H1 (cell line): ENCODE data around the gene SYK. TPM values are rescaled to one million over a fixed set of nuclear protein-coding genes. Genes with fewer than 3 reads are reported as not detected.

Source experiments
- CTCF ChIA-PET: fragments of 300-600 bp; sonication (Branson Sonifier 250); formaldehyde crosslinking; loops from one replicate; lab custom pipeline; 2021; ENCODE audit not compliant: partially characterized antibody; lab: Charles Lee
- POLR2A ChIA-PET: fragments of 300-600 bp; sonication (Branson Sonifier 250); formaldehyde crosslinking; loops from one replicate; lab custom pipeline; 2021; ENCODE audit warnings: inconsistent platforms; ENCODE audit not compliant: partially characterized antibody; lab: Charles Lee
- DNase-seq, 2 experiments: peaks; one replicate each; pipeline versions ENCODE4 v3.0.0 to v3.0.0-alpha.2; 2010 to 2022; ENCODE audit warnings: low spot score in 2 of 2, low read depth in 1 of 2, mixed read lengths in 1 of 2
- FAIRE-seq: peaks from 2 replicates; lab custom pipeline; 2011; peaks lifted over from hg19 to GRCh38; lab: Jason Lieb, UNC
- H2AFZ ChIP-seq: 2 replicates; pipeline ENCODE4 v1.8.1; 2012; ENCODE audit warnings: low read length, inconsistent platforms
- H2AK5ac ChIP-seq: 2 replicates; pipeline ENCODE4 v1.6.1; 2013; ENCODE audit warnings: low read depth, low read length
- H2BK120ac ChIP-seq: replicated peaks from 2 replicates; pipeline ENCODE3; 2013; ENCODE audit warnings: low read depth, low read length, inconsistent platforms
- H2BK12ac ChIP-seq: 2 replicates; pipeline ENCODE4 v1.6.1; 2013; ENCODE audit warnings: low read depth, low read length
- H2BK15ac ChIP-seq: 2 replicates; pipeline ENCODE4 v1.6.1; 2013; ENCODE audit warnings: low read length
- H2BK20ac ChIP-seq: 2 replicates; pipeline ENCODE4 v1.6.1; 2013; ENCODE audit warnings: low read length
- H2BK5ac ChIP-seq: 2 replicates; pipeline ENCODE4 v1.6.1; 2013; ENCODE audit warnings: low read depth, low read length
- H3K14ac ChIP-seq: 2 replicates; pipeline ENCODE4 v1.6.1; 2013; ENCODE audit warnings: inconsistent platforms; ENCODE audit not compliant: insufficient read length
- H3K18ac ChIP-seq: 2 replicates; pipeline ENCODE4 v1.6.1; 2013; ENCODE audit warnings: low read length; ENCODE audit errors: extremely low read depth
- H3K23ac ChIP-seq: 2 replicates; pipeline ENCODE4 v1.6.1; 2013; ENCODE audit warnings: inconsistent platforms; ENCODE audit not compliant: insufficient read length
- H3K23me2 ChIP-seq: 2 replicates; pipeline ENCODE4 v1.6.1; 2013; ENCODE audit warnings: low read depth, low read length
- H3K27ac ChIP-seq: 2 replicates; pipeline ENCODE4 v1.6.1; 2011; ENCODE audit warnings: low read depth, low read length, inconsistent platforms
- H3K27me3 ChIP-seq, 4 experiments: replicated peaks in 1 of 4; 1 replicate in 1 of 4; 2 replicates in 3 of 4; pipeline versions ENCODE4 v1.6.1 to v1.8.1; 2011 to 2013; ENCODE audit warnings: low read length in 3 of 4, mild to moderate bottlenecking in 3 of 4, inconsistent platforms in 2 of 4, mixed read lengths in 2 of 4, moderate library complexity in 1 of 4; ENCODE audit not compliant: control insufficient read depth in 3 of 4, insufficient read depth in 3 of 4; ENCODE audit errors: extremely low read depth in 1 of 4
- H3K36me3 ChIP-seq, 4 experiments: 2 replicates each; pipeline versions ENCODE4 v1.6.1 to v1.8.1; 2011 to 2013; ENCODE audit warnings: mild to moderate bottlenecking in 4 of 4, low read length in 3 of 4, moderate library complexity in 2 of 4, control low read depth in 1 of 4, inconsistent platforms in 1 of 4; ENCODE audit not compliant: insufficient read depth in 4 of 4, control insufficient read depth in 2 of 4
- H3K4ac ChIP-seq: replicated peaks from 2 replicates; pipeline ENCODE3; 2013; ENCODE audit warnings: low read length, low read depth, mixed read lengths, inconsistent platforms; ENCODE audit not compliant: insufficient read length
- H3K4me1 ChIP-seq, 4 experiments: replicated peaks in 1 of 4; 1 replicate in 1 of 4; 2 replicates in 3 of 4; pipeline versions ENCODE4 v1.6.1 to v1.8.1; 2011 to 2013; ENCODE audit warnings: low read length in 3 of 4, inconsistent platforms in 2 of 4, mixed read lengths in 1 of 4; ENCODE audit not compliant: insufficient read depth in 4 of 4, control insufficient read depth in 3 of 4
- H3K4me2 ChIP-seq, 2 experiments: 2 replicates each; pipeline versions ENCODE4 v1.6.1 to v1.8.1; 2011 to 2013; ENCODE audit warnings: low read depth in 2 of 2, low read length in 2 of 2, control low read depth in 1 of 2, inconsistent platforms in 1 of 2, mild to moderate bottlenecking in 1 of 2; ENCODE audit not compliant: insufficient read depth in 1 of 2
- H3K4me3 ChIP-seq, 4 experiments: fragments of 200-600, 300-600 bp in 1 of 4; sonication (generic), shearing (Covaris generic), sonication (Bioruptor Twin) in 1 of 4; 2 replicates each; pipeline versions ENCODE4 v1.5.1 to v1.8.1; 2011 to 2016; ENCODE audit warnings: low read length in 4 of 4, low read depth in 3 of 4, control low read depth in 2 of 4, inconsistent platforms in 2 of 4, mild to moderate bottlenecking in 2 of 4, mixed read lengths in 1 of 4, moderate library complexity in 1 of 4; ENCODE audit not compliant: insufficient read depth in 2 of 4; ENCODE audit errors: extremely low read depth in 1 of 4
- H3K56ac ChIP-seq: replicated peaks from 2 replicates; pipeline ENCODE3; 2013; ENCODE audit warnings: low read depth, mild to moderate bottlenecking, mixed read lengths, low read length, inconsistent platforms; ENCODE audit not compliant: insufficient read length
- H3K79me1 ChIP-seq: 2 replicates; pipeline ENCODE4 v1.6.1; 2013; ENCODE audit warnings: low read depth, low read length, control low read depth
- H3K79me2 ChIP-seq, 2 experiments: 2 replicates each; pipeline versions ENCODE4 v1.6.1 to v1.8.1; 2012 to 2013; ENCODE audit warnings: low read length in 2 of 2, mild to moderate bottlenecking in 2 of 2, inconsistent platforms in 1 of 2; ENCODE audit not compliant: insufficient read depth in 2 of 2, control insufficient read depth in 1 of 2
- H3K9ac ChIP-seq, 4 experiments: replicated peaks in 1 of 4; 1 replicate in 1 of 4; 2 replicates in 3 of 4; pipeline versions ENCODE4 v1.6.1 to v1.8.1; 2011 to 2013; ENCODE audit warnings: low read depth in 3 of 4, low read length in 3 of 4, control low read depth in 2 of 4, mild to moderate bottlenecking in 2 of 4, moderate library complexity in 2 of 4, inconsistent platforms in 1 of 4; ENCODE audit errors: extremely low read depth in 1 of 4
- H3K9me3 ChIP-seq, 2 experiments: 2 replicates each; pipeline versions ENCODE4 v1.6.1 to v1.8.1; 2012 to 2013; ENCODE audit warnings: mild to moderate bottlenecking in 2 of 2, moderate library complexity in 2 of 2, control low read depth in 1 of 2, inconsistent platforms in 1 of 2, low read depth in 1 of 2, low read length in 1 of 2, mixed read lengths in 1 of 2; ENCODE audit not compliant: insufficient read depth in 2 of 2
- H4K20me1 ChIP-seq, 2 experiments: replicated peaks in 1 of 2; 2 replicates each; pipeline versions ENCODE3 to v1.8.1; 2011 to 2013; ENCODE audit warnings: inconsistent platforms in 2 of 2, low read length in 2 of 2, mild to moderate bottlenecking in 1 of 2; ENCODE audit not compliant: insufficient read depth in 2 of 2, control insufficient read depth in 1 of 2
- H4K5ac ChIP-seq: 2 replicates; pipeline ENCODE4 v1.6.1; 2013; ENCODE audit warnings: low read length, low read depth, mixed read lengths, inconsistent platforms; ENCODE audit not compliant: insufficient read length
- H4K8ac ChIP-seq: 2 replicates; pipeline ENCODE4 v1.8.0; 2013; ENCODE audit warnings: mild to moderate bottlenecking, moderate library complexity, low read length, inconsistent platforms; ENCODE audit not compliant: insufficient read depth; ENCODE audit errors: extremely low read depth
- H4K91ac ChIP-seq: replicated peaks from 2 replicates; pipeline ENCODE3; 2013; ENCODE audit warnings: low read length, mixed read lengths, inconsistent platforms; ENCODE audit not compliant: insufficient read length
- CBX8 ChIP-seq: fragments of 300-800, 300-1000 bp; sonication (generic); IDR thresholded peaks from 2 replicates; pipeline ENCODE4 v1.7.1; 2016; ENCODE audit warnings: low read depth, low read length, borderline replicate concordance
- FOSL1 ChIP-seq: IDR thresholded peaks from 2 replicates; pipeline ENCODE4 v1.6.1; 2011; ENCODE audit warnings: mild to moderate bottlenecking, low read depth, low read length, moderate library complexity; ENCODE audit not compliant: insufficient read depth
- GTF2F1 ChIP-seq: IDR thresholded peaks from 2 replicates; pipeline ENCODE4 v1.6.1; 2012; ENCODE audit warnings: low read depth, low read length, improper control_type of control experiment, borderline replicate concordance
- PHF8 ChIP-seq: fragments of 200-600 bp; sonication (generic); conservative IDR thresholded peaks from 2 replicates; pipeline ENCODE4 v1.7.1; 2012; ENCODE audit warnings: low read depth, mild to moderate bottlenecking, inconsistent platforms, low read length, moderate library complexity
- POLR2A ChIP-seq, 2 experiments: IDR thresholded peaks; 1 replicate in 1 of 2; 2 replicates in 1 of 2; pipeline ENCODE4 v1.6.1; 2011; ENCODE audit warnings: low read depth in 2 of 2, low read length in 2 of 2, mild to moderate bottlenecking in 2 of 2; ENCODE audit errors: control extremely low read depth in 1 of 2
- RFX5 ChIP-seq: IDR thresholded peaks from 2 replicates; pipeline ENCODE4 v1.6.1; 2011; ENCODE audit warnings: low read depth, low read length, improper control_type of control experiment, borderline replicate concordance
- SIX5 ChIP-seq: IDR thresholded peaks from 2 replicates; pipeline ENCODE4 v1.6.1; 2011; ENCODE audit warnings: mild to moderate bottlenecking, low read depth, low read length
- SP2 ChIP-seq: IDR thresholded peaks from 2 replicates; pipeline ENCODE4 v1.6.1; 2012; ENCODE audit warnings: mild to moderate bottlenecking, low read length, inconsistent platforms
- TAF1 ChIP-seq: IDR thresholded peaks from 2 replicates; pipeline ENCODE4 v1.6.1; 2011; ENCODE audit warnings: mild to moderate bottlenecking, low read depth, low read length
- TBP ChIP-seq: IDR thresholded peaks from 2 replicates; pipeline ENCODE4 v1.6.1; 2011; ENCODE audit warnings: low read depth, low read length, improper control_type of control experiment
- TCF12 ChIP-seq: IDR thresholded peaks from 2 replicates; pipeline ENCODE4 v1.6.1; 2011; ENCODE audit warnings: low read depth, mild to moderate bottlenecking, low read length
- polyA plus RNA-seq, 7 experiments: library from polyadenylated mRNA; depleted of rRNA in 3 of 7; stranded (reverse) in 5 of 7; unstranded in 2 of 7; fragments of >200 nt in 5 of 7; fragments of 200-250 nt in 2 of 7; gene quantifications; 1 replicate in 5 of 7; 2 replicates in 1 of 7; 4 replicates in 1 of 7; pipeline versions ENCODE4 v1.2.1 to v1.2.3, GENCODE V29; 2011 to 2013; ENCODE audit warnings: missing spikeins in 2 of 7, mixed read lengths in 2 of 7
- total RNA-seq: library from RNA; stranded (reverse); fragmentation: NEBNext Ultra II Directional; extraction: Animal tissue kit (Norgen Biotek cat#: 25700); gene quantifications from 2 replicates; pipeline ENCODE4 v1.2.1, GENCODE V29; 2021
- TF ChIP-seq, protein P1 (sequence below): IDR thresholded peaks from 2 replicates; pipeline ENCODE4 v1.6.1; 2012; ENCODE audit warnings: inconsistent platforms
- TF ChIP-seq, protein P2 (sequence below): IDR thresholded peaks from 2 replicates; pipeline ENCODE4 v1.6.1; 2011; ENCODE audit warnings: low read depth, mild to moderate bottlenecking, low read length; ENCODE audit not compliant: insufficient read depth
- TF ChIP-seq, protein P3 (sequence below): IDR thresholded peaks from 2 replicates; pipeline ENCODE4 v1.6.1; 2011; ENCODE audit warnings: low read length, improper control_type of control experiment

Gene SYK
- total and polyA plus RNA-seq, 2 of the 8 experiments (the other 6 are each of a cell fraction or from before 2014, with no cell fraction given), result 1.5 to 4.4 TPM

DNA sequence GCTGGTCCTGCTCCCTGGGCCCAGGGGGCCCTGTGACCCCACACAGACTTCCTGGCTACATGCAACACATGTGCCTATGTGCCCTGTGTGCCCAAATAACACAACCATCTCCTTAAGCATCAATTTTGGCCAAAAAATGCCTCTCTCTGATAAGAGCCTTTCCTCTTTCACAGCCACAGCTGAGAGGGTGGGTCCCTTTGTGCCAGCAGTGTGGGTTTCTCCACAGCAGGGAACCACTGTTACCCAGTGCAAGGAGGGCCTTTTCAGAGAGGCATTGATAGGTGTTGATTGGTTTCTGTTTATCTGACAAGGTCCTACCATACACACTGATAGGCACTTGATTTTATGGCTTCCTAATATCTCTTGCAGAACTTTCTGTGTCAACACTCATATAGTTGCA, 42.7 kb downstream of the SYK start:
- no peak overlapping the region for H2BK15ac ChIP-seq
- H3K4ac ChIP-seq, result no peak overlapping the region
- ChIA-PET CTCF (no interaction called here), POLR2A (no interaction called here)
- H3K9me3 ChIP-seq, result peaks cover 3 to 15% of the 10 kb centered on the region in 2 experiments; a peak in 3 of 4 replicates
- H3K79me1 ChIP-seq, result peaks cover 9% of the 10 kb centered on the region; the same call in 1 of the 2 replicates
- H3K4me3 ChIP-seq, result no peak overlapping the region
- H3K9ac ChIP-seq, result no peak overlapping the region
- no peak overlapping the region for H2BK120ac ChIP-seq
- H3K23ac ChIP-seq, result no peak overlapping the region
- no peaks in the 10 kb centered on the region; a peak in 1 of 7 replicates for H3K27me3 ChIP-seq
- no peak overlapping the region for H3K14ac ChIP-seq
- H3K18ac ChIP-seq, result no peak overlapping the region
- H2BK12ac ChIP-seq, result no peak overlapping the region
- H3K23me2 ChIP-seq, result peaks cover 18% of the 10 kb centered on the region; the same call in 1 of the 2 replicates
- H4K8ac ChIP-seq, result no peak overlapping the region
- H2BK5ac ChIP-seq, result no peak overlapping the region
- H2AFZ ChIP-seq, result no peak overlapping the region
- H3K36me3 ChIP-seq, result peaks cover 0 to 6% (median 0%) of the 10 kb centered on the region in 4 experiments; a peak in 1 of 8 replicates
- H3K56ac ChIP-seq, result no peak overlapping the region
- no peak overlapping the region for H3K4me2 ChIP-seq
- H4K91ac ChIP-seq, result no peak overlapping the region
- no peak overlapping the region for H4K5ac ChIP-seq
- no peak overlapping the region for H3K27ac ChIP-seq
- H3K79me2 ChIP-seq, result peaks cover 0 to 9% of the 10 kb centered on the region in 2 experiments; a peak in 1 of 4 replicates
- peaks cover 0 to 22% of the 10 kb centered on the region in 2 experiments for H4K20me1 ChIP-seq
- no peaks in the 10 kb centered on the region; a peak in 1 of 7 replicates for H3K4me1 ChIP-seq
- no peak overlapping the region for H2AK5ac ChIP-seq
- FAIRE-seq, result no peak
- no peak for DNase-seq
- H2BK20ac ChIP-seq, result no peak overlapping the region
- TF ChIP-seq SIX5 (no peak), FOSL1 (no peak), RFX5 (no peak), SP2 (no peak), TBP (no peak), TCF12 (no peak), POLR2A (IDR thresholded peaks at IDR 0.05; ENCODE audit: control extremely low read depth in 1 of 2, low read depth in 2 of 2, low read length in 2 of 2) (no peak), TAF1 (no peak), GTF2F1 (no peak), CBX8 (no peak), PHF8 (no peak)
- TF ChIP-seq, protein P1, sequence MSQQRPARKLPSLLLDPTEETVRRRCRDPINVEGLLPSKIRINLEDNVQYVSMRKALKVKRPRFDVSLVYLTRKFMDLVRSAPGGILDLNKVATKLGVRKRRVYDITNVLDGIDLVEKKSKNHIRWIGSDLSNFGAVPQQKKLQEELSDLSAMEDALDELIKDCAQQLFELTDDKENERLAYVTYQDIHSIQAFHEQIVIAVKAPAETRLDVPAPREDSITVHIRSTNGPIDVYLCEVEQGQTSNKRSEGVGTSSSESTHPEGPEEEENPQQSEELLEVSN, result no peak
- TF ChIP-seq, protein P2, sequence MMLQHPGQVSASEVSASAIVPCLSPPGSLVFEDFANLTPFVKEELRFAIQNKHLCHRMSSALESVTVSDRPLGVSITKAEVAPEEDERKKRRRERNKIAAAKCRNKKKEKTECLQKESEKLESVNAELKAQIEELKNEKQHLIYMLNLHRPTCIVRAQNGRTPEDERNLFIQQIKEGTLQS, result no peak
- TF ChIP-seq, protein P3, sequence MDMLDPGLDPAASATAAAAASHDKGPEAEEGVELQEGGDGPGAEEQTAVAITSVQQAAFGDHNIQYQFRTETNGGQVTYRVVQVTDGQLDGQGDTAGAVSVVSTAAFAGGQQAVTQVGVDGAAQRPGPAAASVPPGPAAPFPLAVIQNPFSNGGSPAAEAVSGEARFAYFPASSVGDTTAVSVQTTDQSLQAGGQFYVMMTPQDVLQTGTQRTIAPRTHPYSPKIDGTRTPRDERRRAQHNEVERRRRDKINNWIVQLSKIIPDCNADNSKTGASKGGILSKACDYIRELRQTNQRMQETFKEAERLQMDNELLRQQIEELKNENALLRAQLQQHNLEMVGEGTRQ, result no peak
